GM12873 (cell line): Measurements from ENCODE around the gene BIRC2.

Source experiments
- TF ChIP-seq, protein P1 (sequence below): IDR thresholded peaks from 2 replicates; pipeline ENCODE4 v1.5.1; 2012; ENCODE audit warnings: low read depth, mild to moderate bottlenecking, moderate library complexity, low read length, control low read depth; ENCODE audit not compliant: insufficient read depth; ENCODE audit errors: missing control alignments

The BIRC2 gene

DNA sequence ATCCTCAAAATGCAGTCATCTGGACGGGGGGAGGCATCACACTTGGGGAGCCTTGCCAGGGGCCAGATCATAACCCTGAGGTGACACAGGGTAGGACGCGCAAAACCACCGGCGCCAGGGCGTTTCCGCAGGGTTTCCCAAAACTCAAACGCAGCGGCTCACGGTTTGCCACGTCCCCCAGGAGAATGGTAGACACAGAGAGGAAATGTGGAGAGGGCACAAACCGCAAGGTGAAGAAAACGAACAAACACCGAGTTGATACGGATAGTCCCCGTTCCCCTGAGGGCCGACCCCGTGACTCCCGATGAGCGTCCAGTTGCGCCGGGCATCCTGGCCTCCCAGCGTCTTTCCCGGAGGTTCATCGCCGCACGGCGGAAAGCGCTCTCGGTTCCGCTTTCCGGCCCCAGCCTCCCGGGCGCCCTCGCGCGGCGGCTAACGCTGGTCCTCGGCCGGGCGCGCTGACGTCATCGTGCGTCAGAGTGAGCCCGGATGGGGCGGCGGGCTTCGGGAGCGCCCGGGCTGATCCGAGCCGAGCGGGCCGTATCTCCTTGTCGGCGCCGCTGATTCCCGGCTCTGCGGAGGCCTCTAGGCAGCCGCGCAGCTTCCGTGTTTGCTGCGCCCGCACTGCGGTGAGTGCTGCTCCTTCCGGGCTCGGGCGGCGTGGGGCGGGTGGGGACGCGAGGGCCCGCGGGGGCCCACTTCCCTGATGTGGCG lies at the start of gene BIRC2:
TSS of gene BIRC2 (plus strand) at position 467 of the 714 bp plus-strand sequence. CDS start 2,641 bp downstream, outside the sequence.
- TF ChIP-seq, protein P1, sequence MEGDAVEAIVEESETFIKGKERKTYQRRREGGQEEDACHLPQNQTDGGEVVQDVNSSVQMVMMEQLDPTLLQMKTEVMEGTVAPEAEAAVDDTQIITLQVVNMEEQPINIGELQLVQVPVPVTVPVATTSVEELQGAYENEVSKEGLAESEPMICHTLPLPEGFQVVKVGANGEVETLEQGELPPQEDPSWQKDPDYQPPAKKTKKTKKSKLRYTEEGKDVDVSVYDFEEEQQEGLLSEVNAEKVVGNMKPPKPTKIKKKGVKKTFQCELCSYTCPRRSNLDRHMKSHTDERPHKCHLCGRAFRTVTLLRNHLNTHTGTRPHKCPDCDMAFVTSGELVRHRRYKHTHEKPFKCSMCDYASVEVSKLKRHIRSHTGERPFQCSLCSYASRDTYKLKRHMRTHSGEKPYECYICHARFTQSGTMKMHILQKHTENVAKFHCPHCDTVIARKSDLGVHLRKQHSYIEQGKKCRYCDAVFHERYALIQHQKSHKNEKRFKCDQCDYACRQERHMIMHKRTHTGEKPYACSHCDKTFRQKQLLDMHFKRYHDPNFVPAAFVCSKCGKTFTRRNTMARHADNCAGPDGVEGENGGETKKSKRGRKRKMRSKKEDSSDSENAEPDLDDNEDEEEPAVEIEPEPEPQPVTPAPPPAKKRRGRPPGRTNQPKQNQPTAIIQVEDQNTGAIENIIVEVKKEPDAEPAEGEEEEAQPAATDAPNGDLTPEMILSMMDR: peak; percentile 75

DNA sequence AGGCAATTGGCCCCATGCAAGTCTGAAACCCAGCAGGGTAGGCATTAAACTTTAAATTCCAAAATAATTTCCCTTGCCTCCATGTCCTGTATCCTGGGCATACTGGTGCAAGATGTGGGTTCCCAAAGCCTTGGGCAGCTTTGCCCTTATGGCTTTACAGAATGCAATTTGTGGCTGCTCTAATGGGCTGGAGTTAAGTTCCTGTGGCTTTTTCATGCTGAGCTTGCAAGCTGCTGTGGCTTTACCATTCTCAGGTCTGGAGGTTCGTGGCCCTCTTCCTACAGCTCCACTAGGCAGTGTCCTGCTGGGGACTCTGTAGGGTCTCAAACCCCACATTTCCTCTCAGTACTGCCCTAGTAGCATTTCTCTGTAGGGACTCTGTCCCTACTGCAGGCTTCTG lies 44.8 kb upstream of the BIRC2 start:
- TF ChIP-seq, protein P1: no peak

DNA sequence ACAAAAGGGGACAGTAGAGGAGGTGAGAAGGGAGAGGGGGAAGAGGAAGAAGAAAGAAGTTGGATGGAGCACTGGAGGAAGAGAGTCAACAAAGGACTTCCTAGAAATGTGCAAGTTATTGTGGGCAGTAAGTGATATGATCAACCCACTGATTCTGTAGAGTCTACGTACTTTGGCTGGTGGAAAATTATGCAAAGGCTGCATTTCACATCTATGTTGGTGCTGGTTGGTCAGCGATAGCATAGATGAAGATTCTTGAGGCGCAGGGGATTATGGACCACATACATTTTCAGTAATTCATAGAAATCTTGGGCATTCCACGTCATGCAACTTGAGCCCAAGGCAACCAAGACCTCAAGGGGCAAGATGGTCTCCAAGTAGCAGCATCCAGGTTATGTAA lies 42.3 kb upstream of the BIRC2 start:
- TF ChIP-seq, protein P1: no peak

GRCh38 chr11:102305352-102306047 lies 41.5 kb upstream of the BIRC2 start:
- TF ChIP-seq, protein P1: no peak

DNA sequence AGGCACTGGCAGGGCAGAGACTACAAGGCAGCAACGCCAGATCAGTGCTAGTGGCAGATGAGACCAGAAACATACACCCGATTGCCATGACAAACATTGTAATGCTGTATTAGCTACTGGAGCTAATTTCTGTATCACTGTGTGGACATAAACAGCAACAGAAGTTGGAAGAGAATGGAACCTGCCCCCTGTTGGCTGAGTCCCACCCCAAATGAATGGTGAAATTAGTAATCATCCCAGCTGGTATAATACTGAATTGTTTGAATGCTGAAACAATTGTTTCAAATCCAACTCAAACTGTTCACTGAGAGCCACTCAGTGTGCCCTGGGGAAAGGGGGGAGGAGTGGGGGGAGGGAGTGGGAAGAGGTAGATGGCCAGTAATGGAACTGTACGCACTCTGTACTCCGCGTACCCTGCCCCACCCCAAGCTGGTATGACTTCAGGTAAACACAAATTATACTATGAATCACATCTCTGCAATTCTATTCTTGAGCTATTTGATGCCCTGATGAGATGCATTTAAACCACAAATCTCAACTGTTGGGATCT lies 40.9 kb upstream of the BIRC2 start:
- TF ChIP-seq, protein P1: peak; percentile 27

DNA sequence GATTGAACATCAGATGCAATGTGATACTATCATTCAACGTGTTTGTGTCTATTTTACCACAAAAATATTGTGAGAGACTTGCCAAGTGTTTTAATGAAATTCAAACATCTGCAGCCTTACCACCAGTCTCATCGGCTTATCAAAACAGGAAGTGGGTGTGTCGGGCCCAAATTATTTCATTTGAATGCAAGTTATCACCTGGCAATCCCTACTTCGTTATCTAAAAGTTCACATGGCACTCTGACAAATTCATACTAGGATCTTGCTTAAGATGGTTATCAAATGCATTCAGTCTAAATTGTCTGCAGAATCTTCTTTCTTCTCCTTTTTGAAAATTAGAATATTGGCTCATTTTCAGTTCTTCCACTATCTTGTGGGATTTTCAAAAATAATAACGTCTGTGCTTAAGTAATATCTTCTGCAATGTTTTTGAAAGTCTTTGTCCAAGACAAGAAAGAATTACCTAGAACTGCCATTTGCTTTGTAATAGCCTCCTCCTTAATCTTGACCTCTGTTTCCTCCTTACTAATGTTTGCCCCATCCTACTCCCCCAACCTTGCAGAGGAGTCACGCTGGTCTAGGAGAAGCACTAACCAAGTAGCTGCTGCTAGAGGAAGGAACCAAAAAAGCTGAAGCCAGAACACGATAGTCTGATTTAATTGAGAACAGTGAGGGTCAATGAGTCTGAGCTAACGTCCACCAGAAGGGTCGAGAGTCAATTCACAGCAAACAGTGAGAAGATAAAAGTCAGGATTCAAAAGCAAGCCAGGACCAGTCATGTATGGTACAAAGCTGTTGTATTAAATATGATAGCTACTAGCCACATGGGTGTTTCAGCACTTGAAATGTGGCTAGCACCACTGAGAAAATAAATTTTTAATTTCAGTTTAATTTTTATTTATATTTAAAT lies 39.9 kb upstream of the BIRC2 start:
- TF ChIP-seq, protein P1: no peak
